C4-2B (cell line): ENCODE data around the gene FCAR.

ENCODE experiments used
- ZFX ChIP-seq: fragments of 450-650 bp; IDR thresholded peaks from 2 replicates; pipeline ENCODE4 v1.6.1; 2017
- TF ChIP-seq, protein P1 (sequence below): fragments of 450-650 bp; conservative IDR thresholded peaks from 2 replicates; pipeline ENCODE4 v1.5.1; 2017; ENCODE audit warnings: mild to moderate bottlenecking

DNA sequence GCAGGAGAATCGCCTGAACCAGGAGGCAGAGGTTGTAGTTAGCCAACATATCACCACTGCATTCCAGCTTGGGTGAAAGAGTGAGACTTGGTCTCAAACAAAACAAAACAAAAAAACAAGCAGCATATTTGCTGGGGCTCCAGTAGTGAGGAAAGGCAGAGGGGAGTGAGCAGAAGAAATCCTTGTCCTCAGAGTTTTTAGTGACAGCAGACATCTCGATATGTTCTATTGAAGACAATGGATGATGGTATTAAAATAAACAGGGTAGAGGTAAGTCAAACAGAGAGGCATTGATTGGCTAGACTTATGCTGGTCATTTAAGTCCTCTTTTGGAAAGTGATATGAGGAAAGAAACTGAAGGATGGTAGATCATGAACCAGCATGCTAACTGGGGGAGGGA is 54.3 kb downstream of the FCAR start:
- TF ChIP-seq, protein P1, sequence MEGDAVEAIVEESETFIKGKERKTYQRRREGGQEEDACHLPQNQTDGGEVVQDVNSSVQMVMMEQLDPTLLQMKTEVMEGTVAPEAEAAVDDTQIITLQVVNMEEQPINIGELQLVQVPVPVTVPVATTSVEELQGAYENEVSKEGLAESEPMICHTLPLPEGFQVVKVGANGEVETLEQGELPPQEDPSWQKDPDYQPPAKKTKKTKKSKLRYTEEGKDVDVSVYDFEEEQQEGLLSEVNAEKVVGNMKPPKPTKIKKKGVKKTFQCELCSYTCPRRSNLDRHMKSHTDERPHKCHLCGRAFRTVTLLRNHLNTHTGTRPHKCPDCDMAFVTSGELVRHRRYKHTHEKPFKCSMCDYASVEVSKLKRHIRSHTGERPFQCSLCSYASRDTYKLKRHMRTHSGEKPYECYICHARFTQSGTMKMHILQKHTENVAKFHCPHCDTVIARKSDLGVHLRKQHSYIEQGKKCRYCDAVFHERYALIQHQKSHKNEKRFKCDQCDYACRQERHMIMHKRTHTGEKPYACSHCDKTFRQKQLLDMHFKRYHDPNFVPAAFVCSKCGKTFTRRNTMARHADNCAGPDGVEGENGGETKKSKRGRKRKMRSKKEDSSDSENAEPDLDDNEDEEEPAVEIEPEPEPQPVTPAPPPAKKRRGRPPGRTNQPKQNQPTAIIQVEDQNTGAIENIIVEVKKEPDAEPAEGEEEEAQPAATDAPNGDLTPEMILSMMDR, result no peak
- TF ChIP-seq ZFX, result no peak
